Stomach (tissue), 9 donors: ENCODE data around the gene PPP3R1. TPM values are rescaled to one million over a fixed set of nuclear protein-coding genes. Genes with fewer than 3 reads are reported as not detected.

Experiments
- DNase-seq, 2 donors: peaks; one replicate each; pipeline versions ENCODE4 v3.0.0 to v3.0.0-alpha.2; 2013 to 2019
- H3K27ac ChIP-seq, 5 donors: fragments of 200-600 bp in 4 of 5; sonication (generic) in 4 of 5; one replicate each; pipeline ENCODE4 v1.5.1; 2013 to 2019; ENCODE audit warnings: mild to moderate bottlenecking in 1 of 5, moderate library complexity in 1 of 5
- H3K27me3 ChIP-seq, 3 donors: fragments of 200-600 bp; sonication (generic); one replicate each; pipeline ENCODE4 v1.5.1; 2017 to 2019; ENCODE audit warnings: mixed run types in 1 of 3
- H3K36me3 ChIP-seq, 4 donors: fragments of 200-600 bp; sonication (generic); 1 replicate in 3 of 4; 2 replicates in 1 of 4; pipeline ENCODE4 v1.5.1; 2016 to 2019
- H3K4me1 ChIP-seq, 4 donors: fragments of 200-600 bp; sonication (generic); one replicate each; pipeline ENCODE4 v1.5.1; 2016 to 2019
- H3K4me3 ChIP-seq, 4 donors: fragments of 200-600 bp; sonication (generic) in 3 of 4; one replicate each; pipeline ENCODE4 v1.5.1; 2016 to 2019; ENCODE audit warnings: mild to moderate bottlenecking in 1 of 4
- H3K9me3 ChIP-seq, 4 donors: fragments of 200-600 bp; sonication (generic); one replicate each; pipeline ENCODE4 v1.5.1; 2016 to 2019
- CTCF ChIP-seq, 7 experiments: fragments of 450-650 bp in 4 of 7; fragments of 200-600 bp in 3 of 7; sonication (generic) in 3 of 7; IDR thresholded peaks; one replicate each; pipeline ENCODE4 v1.5.1; 2016 to 2019; ENCODE audit warnings: antibody characterized with exemption in 7 of 7, control low read depth in 2 of 7, mild to moderate bottlenecking in 1 of 7
- EP300 ChIP-seq: sonication (generic); formaldehyde crosslinking; IDR thresholded peaks from one replicate; pipeline ENCODE4 v1.6.1; 2017; ENCODE audit warnings: antibody characterized with exemption
- POLR2A ChIP-seq, 4 donors: fragments of 450-650 bp; IDR thresholded peaks; one replicate each; pipeline ENCODE4 v1.6.1; 2016; ENCODE audit warnings: antibody characterized with exemption in 4 of 4, control low read depth in 2 of 4, mild to moderate bottlenecking in 1 of 4, moderate library complexity in 1 of 4
- POLR2AphosphoS5 ChIP-seq, 3 donors: sonication (generic); formaldehyde crosslinking; IDR thresholded peaks; one replicate each; pipeline ENCODE4 v1.6.1; 2016; ENCODE audit warnings: antibody characterized with exemption in 3 of 3
- WGBS, 5 donors: extraction: QIAGEN DNeasy Blood & Tissue Kit in 3 of 5; methylation state at CpG; one replicate each; pipeline versions ENCODE4 v1.1.5 to v1.1.7; 2013 to 2018; 5-methylcytosine and 5-hydroxymethylcytosine counted together
- intact Hi-C: fragments of 100-400 bp; cut with DNase I; formaldehyde crosslinking; loops from one replicate; pipeline ENCODE4 v1.15.1; 2023; ENCODE audit warnings: low total_unique reads
- polyA plus RNA-seq, 3 donors: library from polyadenylated mRNA; stranded (reverse); fragments of 200-250 nt; gene quantifications; one replicate each; pipeline ENCODE4 v1.2.3, GENCODE V29; 2013
- total RNA-seq, 5 donors: library from RNA; depleted of rRNA; stranded (reverse); fragments of >200 nt; gene quantifications; one replicate each; pipeline versions ENCODE4 v1.1.0 to v1.2.3, GENCODE V29; 2014 to 2016
- donor health status: healthy with polysubstance abuse.
- donor health status: Bipolar disorder and iron deficiency.
- donor health status: healthy.

PPP3R1 gene
- total and polyA plus RNA-seq, 8 donors, result 1.2 to 65.7 (median 19.8) TPM

- no peak for TF ChIP-seq CTCF (IDR thresholded peaks at IDR 0.05)
- TF ChIP-seq POLR2AphosphoS5 (IDR thresholded peaks at IDR 0.05), result no peak
- TF ChIP-seq POLR2A (IDR thresholded peaks at IDR 0.05), result no peak
- no peak for TF ChIP-seq EP300
- WGBS, 5 donors, result 44 to 61% (median 53%) methylated on average over 5 of the region's 5 CpGs
These were observed 63.5 kb downstream of the PPP3R1 start for GRCh38 chr2:68188831-68189230.

GRCh38 chr2:68187329-68187728 lies 65.0 kb downstream of the PPP3R1 start:
- H3K9me3 ChIP-seq, result no peaks in the 10 kb centered on the region
- WGBS, 5 donors, result 7 to 35% (median 18%) methylated on average over 1 of the region's 1 CpG
- H3K27ac ChIP-seq, result no peak overlapping the region
- intact Hi-C loops, result no loop called here
- no peak for DNase-seq
- no peaks in the 10 kb centered on the region for H3K27me3 ChIP-seq
- TF ChIP-seq POLR2A (IDR thresholded peaks at IDR 0.05) (no peak), POLR2AphosphoS5 (IDR thresholded peaks at IDR 0.05) (no peak), EP300 (no peak)
- peaks cover 6 to 54% (median 33%) of the 10 kb centered on the region in 4 donors for H3K4me1 ChIP-seq
- no peak overlapping the region for H3K4me3 ChIP-seq
- H3K36me3 ChIP-seq, result peaks cover 7 to 36% (median 20%) of the 10 kb centered on the region in 4 donors

More at GRCh38 chr2:68188831-68189230, 63.5 kb downstream of the PPP3R1 start:
- peaks cover 5 to 26% (median 13%) of the 10 kb centered on the region in 4 donors for H3K36me3 ChIP-seq
- no peak for DNase-seq
- H3K27ac ChIP-seq, result peak overlapping the region in 1 of 5 donors; percentile 9
- H3K27me3 ChIP-seq, result no peaks in the 10 kb centered on the region
- H3K4me1 ChIP-seq, result peaks cover 12 to 69% (median 42%) of the 10 kb centered on the region in 4 donors
- intact Hi-C loops, result no loop called here
- no peaks in the 10 kb centered on the region for H3K9me3 ChIP-seq
- no peak overlapping the region for H3K4me3 ChIP-seq

GRCh38 chr2:68185541-68186164 lies 66.7 kb downstream of the PPP3R1 start:
- no peaks in the 10 kb centered on the region for H3K9me3 ChIP-seq
- no peak for TF ChIP-seq POLR2AphosphoS5 (IDR thresholded peaks at IDR 0.05)
- peak in 3 of 7 experiments; percentile 19 to 40 (median 24) for TF ChIP-seq CTCF (IDR thresholded peaks at IDR 0.05)
- no peak for TF ChIP-seq POLR2A (IDR thresholded peaks at IDR 0.05)
- TF ChIP-seq EP300, result no peak
- peaks cover 7 to 53% (median 30%) of the 10 kb centered on the region in 4 donors for H3K36me3 ChIP-seq
- H3K4me1 ChIP-seq, result peaks cover 0 to 38% (median 24%) of the 10 kb centered on the region in 4 donors
- DNase-seq, result peak in 1 of 2 donors; percentile 67
- intact Hi-C loops, result no loop called here
- H3K27me3 ChIP-seq, result no peaks in the 10 kb centered on the region
- H3K27ac ChIP-seq, result no peak overlapping the region
- H3K4me3 ChIP-seq, result no peak overlapping the region
- 43 to 56% (median 53%) methylated on average over 5 of the region's 5 CpGs for WGBS, 5 donors

- intact Hi-C loops, result no loop called here
- Histone ChIP-seq H3K4me1 (peaks cover 0 to 23% (median 15%) of the 10 kb centered on the region in 4 donors), H3K9me3 (no peaks in the 10 kb centered on the region), H3K4me3 (no peak overlapping the region), H3K27me3 (no peaks in the 10 kb centered on the region), H3K27ac (no peak overlapping the region), H3K36me3 (peaks cover 7 to 71% (median 42%) of the 10 kb centered on the region in 4 donors)
- 93 to 100% (median 96%) methylated on average over 1 of the region's 1 CpG for WGBS, 5 donors
- no peak for DNase-seq
- no peak for TF ChIP-seq EP300
- TF ChIP-seq CTCF (IDR thresholded peaks at IDR 0.05), result no peak
- TF ChIP-seq POLR2A (IDR thresholded peaks at IDR 0.05), result no peak
- TF ChIP-seq POLR2AphosphoS5 (IDR thresholded peaks at IDR 0.05), result no peak
These were observed 69.4 kb downstream of the PPP3R1 start for GRCh38 chr2:68182902-68183301.
